ENCODE measurements around the gene E2F2. TPM values are rescaled to one million over a fixed set of nuclear protein-coding genes. Genes with fewer than 3 reads are reported as not detected.
A peak's percentile ranks its signal among the peaks of the same experiment; 100 is the strongest.

Gene E2F2
- total and polyA plus RNA-seq, 2 of the 13 experiments (the other 11 are each of a cell fraction or from before 2014, with no cell fraction given) = 0.65 to 6.6 TPM

GRCh38 chr1:23557471-23558124 lies 26.6 kb upstream of the E2F2 start:
- H3K27me3 ChIP-seq (ENCODE audit: control insufficient read depth in 1 of 2, insufficient read depth in 2 of 2, low read length in 2 of 2) = no peaks in the 10 kb centered on the region; a peak in 1 of 5 replicates
- H3K36me3 ChIP-seq (replicated peaks in 1 of 2; ENCODE audit: control insufficient read depth in 1 of 2, insufficient read depth in 2 of 2, low read length in 2 of 2) = no peaks in the 10 kb centered on the region
- 8% methylated on average over 8 of the region's 8 CpGs for WGBS (ENCODE audit: low lambda C conversion rate)
- FAIRE-seq (no peak), ATAC-seq (no peak), DNase-seq (ENCODE audit: low spot score) (no peak)
- peak overlapping the region; percentile 95 for H3K4me2 ChIP-seq (ENCODE audit: low read depth, low read length)
- in situ Hi-C loops (cut with HindIII; ENCODE audit: extremely low pct_ligation_motif_present, low pct_unique_long_range_greater_than_20kb) = no loop called here
- H2AFZ ChIP-seq (ENCODE audit: low read length) = no peak overlapping the region
- peak; percentile 5; the same call in 1 of the 2 replicates for TF ChIP-seq POLR2G (IDR thresholded peaks at IDR 0.05; ENCODE audit: low read depth, low read length)
- TF ChIP-seq ZNF644 (CRISPR knock-in tag; IDR thresholded peaks at IDR 0.05; ENCODE audit: low read depth) = no peak
- TF ChIP-seq NFYC (CRISPR knock-in tag; IDR thresholded peaks at IDR 0.05) = no peak
- TF ChIP-seq TRIM22 (IDR thresholded peaks at IDR 0.05) = no peak
- TF ChIP-seq FOXJ3 (CRISPR knock-in tag; IDR thresholded peaks at IDR 0.05; ENCODE audit: borderline replicate concordance) = no peak
- 0 out of 2 replicates have a peak, but pooled peaks have one; percentile 5 for TF ChIP-seq TFE3 (CRISPR knock-in tag; IDR thresholded peaks at IDR 0.05)
- 0 out of 2 replicates have a peak, but pooled peaks have one; percentile 18 for TF ChIP-seq ZNF878 (CRISPR knock-in tag; IDR thresholded peaks at IDR 0.05)
- TF ChIP-seq RFXANK (CRISPR knock-in tag; IDR thresholded peaks at IDR 0.05) = no peak
- no peak for TF ChIP-seq ZNF800 (CRISPR knock-in tag; IDR thresholded peaks at IDR 0.05)
- TF ChIP-seq MTERF4 (CRISPR knock-in tag; IDR thresholded peaks at IDR 0.05) = no peak
- 0 out of 2 replicates have a peak, but pooled peaks have one; percentile 12 for TF ChIP-seq RBFOX2 (IDR thresholded peaks at IDR 0.05; ENCODE audit: low read depth, low read length)
- peak overlapping the region; percentile 97 for H3K9ac ChIP-seq (ENCODE audit: insufficient read depth, low read depth, low read length)
- peak overlapping the region; percentile 73 to 98 (median 83) for H3K4me3 ChIP-seq (replicated peaks in 1 of 3; ENCODE audit: insufficient read depth in 1 of 3, low read depth in 2 of 3, low read length in 3 of 3)
- H4K20me1 ChIP-seq (ENCODE audit: insufficient read depth, low read length) = peaks cover 9% of the 10 kb centered on the region; the same call in 1 of the 2 replicates
- no peaks in the 10 kb centered on the region for H3K9me3 ChIP-seq (ENCODE audit: low read length)
- H3K27ac ChIP-seq (ENCODE audit: extremely low read length, insufficient read depth, low read length) = peak overlapping the region; percentile 98
- POLR2A ChIA-PET = interaction anchor here (1.5 to 6.0 kb wide), 6 partner anchors 9 to 220 kb away, joined by 3 to 54 read pairs (median 15); partner anchors contain the start of gene PITHD1
- peaks cover 25% of the 10 kb centered on the region for H3K79me2 ChIP-seq (ENCODE audit: insufficient read depth, low read length)
- CTCF ChIA-PET (ENCODE audit: low intra/inter-chr PET ratio, low total read pairs) = no interaction called here
- no TSS peak for BruUV-seq (replicated peaks)
- peaks cover 73% of the 10 kb centered on the region for H3K4me1 ChIP-seq (ENCODE audit: insufficient read depth, low read length)
- intact Hi-C loops (cut with micrococcal nuclease; ENCODE audit: unreplicated experiment) = loop anchor here (5.0 to 10.0 kb wide), 2 partner anchors 35 to 187 kb away; partner anchors contain the start of gene ELOA

Data from HepG2 (cell line).